D721Med (cell line): ENCODE measurements around the gene FYCO1.
A peak's percentile ranks its signal among the peaks of the same experiment; 100 is the strongest.

Experiments used
- DNase-seq: peaks from one replicate; pipeline ENCODE4 v3.0.0; 2011; ENCODE audit warnings: low spot score; ENCODE audit not compliant: insufficient read length
- FAIRE-seq: peaks from 2 replicates; lab custom pipeline; 2011; peaks lifted over from hg19 to GRCh38; lab: Jason Lieb, UNC
- TF ChIP-seq, protein P1 (sequence below): IDR thresholded peaks from 2 replicates; pipeline ENCODE4 v1.5.1; 2012; ENCODE audit warnings: mild to moderate bottlenecking, control low read depth; ENCODE audit not compliant: insufficient read depth; ENCODE audit errors: missing control alignments

The FYCO1 gene

DNA sequence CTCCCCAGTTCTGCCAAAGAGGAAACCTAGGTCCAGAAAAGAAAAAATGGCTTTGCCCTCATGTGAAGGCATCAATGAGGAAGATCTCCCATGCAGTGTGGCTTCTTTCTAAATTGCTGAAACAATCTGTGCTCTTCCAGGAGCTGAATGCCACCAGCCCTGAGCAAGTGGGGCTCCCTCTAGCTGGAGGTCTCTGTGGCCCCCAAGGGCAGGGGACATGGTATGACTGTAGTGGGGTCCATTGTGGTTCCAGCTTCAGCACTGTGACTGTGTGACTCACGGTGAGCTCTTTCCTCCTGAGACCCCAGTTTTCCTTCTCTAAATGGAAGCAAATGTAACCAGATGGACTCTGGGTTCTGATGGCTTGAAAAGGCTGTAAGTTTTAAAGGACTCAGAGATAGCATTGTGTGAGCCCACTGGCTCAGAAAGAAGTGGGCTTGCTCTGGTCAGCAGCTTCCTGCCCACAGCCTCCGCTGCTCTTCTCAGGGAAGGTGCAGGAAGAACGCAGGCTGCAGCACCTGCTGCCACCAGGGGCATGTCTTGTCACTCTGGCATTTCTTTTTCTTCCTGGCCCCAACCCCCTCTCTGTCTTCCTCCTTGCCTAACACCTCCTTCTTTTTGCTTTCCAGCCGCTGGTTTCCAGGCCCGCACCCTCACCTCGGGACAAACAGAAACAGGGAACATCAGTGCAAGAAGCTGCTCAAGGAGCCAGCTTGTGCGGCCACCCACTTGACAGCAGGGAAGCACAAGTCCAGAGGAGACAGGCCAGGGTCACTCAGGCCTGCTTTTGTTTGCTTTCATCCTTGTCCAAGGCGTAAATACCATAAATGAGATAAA, 58.2 kb downstream of the FYCO1 start:
- TF ChIP-seq, protein P1, sequence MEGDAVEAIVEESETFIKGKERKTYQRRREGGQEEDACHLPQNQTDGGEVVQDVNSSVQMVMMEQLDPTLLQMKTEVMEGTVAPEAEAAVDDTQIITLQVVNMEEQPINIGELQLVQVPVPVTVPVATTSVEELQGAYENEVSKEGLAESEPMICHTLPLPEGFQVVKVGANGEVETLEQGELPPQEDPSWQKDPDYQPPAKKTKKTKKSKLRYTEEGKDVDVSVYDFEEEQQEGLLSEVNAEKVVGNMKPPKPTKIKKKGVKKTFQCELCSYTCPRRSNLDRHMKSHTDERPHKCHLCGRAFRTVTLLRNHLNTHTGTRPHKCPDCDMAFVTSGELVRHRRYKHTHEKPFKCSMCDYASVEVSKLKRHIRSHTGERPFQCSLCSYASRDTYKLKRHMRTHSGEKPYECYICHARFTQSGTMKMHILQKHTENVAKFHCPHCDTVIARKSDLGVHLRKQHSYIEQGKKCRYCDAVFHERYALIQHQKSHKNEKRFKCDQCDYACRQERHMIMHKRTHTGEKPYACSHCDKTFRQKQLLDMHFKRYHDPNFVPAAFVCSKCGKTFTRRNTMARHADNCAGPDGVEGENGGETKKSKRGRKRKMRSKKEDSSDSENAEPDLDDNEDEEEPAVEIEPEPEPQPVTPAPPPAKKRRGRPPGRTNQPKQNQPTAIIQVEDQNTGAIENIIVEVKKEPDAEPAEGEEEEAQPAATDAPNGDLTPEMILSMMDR = no peak
- DNase-seq = no peak
- no peak for FAIRE-seq

DNA sequence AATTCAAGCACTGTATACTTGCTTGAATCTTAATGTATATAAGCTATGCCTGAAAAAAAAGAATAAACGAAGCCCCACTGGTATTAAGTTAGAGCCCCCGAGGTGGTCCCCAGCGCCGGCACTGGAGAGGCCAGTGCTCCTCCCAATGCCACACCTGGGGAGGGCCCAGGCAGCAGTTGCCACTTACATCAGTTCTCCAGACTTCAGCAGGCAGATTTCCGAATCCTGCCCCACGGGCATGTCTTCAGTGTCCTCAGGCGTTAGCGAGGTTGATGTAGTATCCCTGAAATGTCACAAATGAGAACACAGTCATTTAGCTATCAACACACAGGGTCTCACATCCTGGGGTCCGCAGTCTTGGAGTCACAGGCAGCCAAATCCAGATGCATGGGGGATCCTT, 59.4 kb downstream of the FYCO1 start:
- TF ChIP-seq, protein P1 = no peak
- DNase-seq = no peak
- FAIRE-seq = no peak

DNA sequence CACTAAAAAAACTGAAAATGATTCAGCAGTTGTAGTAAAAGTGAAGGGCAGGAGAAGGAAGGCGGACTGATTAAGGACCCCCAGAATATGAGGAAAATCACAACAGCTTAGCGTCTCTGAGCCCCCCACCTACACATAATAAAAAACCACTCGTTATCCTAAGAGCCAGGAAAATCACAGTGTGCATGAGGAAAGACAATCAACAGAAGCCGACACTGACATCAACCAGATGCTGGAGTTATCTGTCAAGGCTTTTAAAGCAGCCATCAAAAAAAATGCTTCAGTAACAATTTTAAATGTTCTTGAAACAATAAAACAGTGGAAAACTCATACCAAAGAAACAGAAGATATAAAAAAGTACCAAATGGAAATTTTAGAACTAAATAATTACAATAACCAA, 62.0 kb downstream of the FYCO1 start:
- FAIRE-seq (no peak), DNase-seq (no peak)
- TF ChIP-seq, protein P1 = no peak

DNA sequence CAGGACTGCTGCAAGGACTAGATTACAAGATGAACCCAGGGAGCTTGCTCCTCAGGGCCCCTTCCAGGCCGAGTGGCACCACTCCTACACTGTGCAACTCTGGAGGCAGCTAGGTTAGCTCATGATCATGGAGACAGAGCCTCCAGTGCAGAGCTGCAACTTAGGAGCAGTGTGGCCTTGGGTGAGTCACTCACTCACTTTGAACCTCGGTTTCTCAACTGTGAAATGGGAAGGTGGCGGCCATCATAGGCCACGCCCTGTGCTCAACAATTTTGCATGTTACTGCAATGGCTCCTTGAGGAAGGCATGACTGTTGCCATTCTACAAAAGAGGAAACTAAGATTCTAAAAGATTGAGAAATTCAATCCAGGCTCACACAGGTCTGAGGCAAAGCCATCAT, 63.5 kb downstream of the FYCO1 start:
- FAIRE-seq = no peak
- DNase-seq = no peak

DNA sequence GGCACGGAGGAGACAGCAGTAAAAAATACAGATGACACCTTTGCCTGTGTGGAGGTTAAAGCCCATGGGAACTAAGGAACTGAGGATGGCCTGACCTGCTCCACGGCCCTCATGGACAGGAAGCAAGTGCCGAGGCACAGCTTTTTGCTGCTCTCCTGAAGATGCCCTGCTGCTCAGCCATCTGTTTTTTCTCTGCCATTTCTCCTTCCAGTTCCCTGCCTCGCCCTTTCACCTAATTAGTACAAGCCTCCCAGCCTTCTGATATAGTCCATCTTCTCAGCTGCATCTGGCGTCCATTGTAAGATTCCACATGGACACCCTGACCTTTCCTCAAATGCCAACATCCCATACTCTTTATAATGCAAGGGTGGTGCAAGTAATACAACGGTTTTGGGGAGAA, 64.1 kb downstream of the FYCO1 start:
- FAIRE-seq (no peak), DNase-seq (no peak)
- TF ChIP-seq, protein P1 = no peak

More for the DNA sequence above, 63.5 kb downstream of the FYCO1 start:
- TF ChIP-seq, protein P1 = no peak

DNA sequence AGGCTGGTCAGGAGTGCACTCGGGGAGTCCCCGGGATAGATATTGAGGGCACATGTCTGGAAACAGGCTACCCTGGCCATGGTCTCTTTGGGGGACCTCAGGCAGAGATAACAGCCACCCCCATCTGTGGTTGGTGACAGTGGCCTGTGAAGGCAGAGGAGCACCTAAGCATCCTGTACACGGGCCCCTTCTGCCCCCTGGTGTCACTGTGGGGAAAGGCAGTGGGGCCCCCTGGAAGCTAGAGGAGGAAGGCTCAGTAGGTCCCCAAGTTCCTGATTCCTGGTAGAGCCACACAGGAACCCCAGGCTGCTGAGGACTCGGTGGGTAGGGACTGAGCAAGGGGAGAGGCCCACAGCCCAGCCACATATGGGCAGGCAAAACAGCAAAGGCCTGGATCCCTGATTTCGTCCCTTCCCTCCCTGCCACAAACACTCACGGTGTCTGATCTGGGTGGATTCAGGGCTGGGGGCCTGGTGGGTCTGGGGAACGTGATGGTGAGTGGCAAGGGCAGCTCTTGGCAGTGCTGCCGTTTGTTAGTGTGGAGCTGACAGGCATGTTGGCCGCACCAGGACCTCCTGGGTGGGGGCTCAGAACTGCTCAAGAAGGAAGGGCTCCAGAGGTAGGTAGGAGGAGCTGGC, 66.5 kb downstream of the FYCO1 start:
- FAIRE-seq (no peak), DNase-seq (peak; percentile 48)
- TF ChIP-seq, protein P1 = peak; percentile 42

DNA sequence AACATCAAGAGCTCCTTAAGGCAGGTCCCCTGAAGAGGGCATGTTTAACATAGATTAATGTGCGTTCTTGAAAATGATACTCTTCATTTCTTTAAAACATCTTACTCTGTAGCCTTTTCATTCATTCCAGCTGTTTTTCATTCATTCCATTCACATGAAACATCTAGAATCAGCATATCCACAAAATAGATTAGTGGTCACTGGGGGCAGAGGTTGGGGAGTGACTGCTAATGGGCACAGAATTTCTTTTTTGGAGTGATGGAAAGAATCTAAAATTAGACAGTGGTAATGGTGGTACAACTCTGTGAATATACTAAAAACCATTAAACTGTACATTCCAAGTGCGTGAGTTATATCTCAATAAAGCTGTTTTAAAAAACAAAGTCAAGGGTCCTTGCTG, 67.7 kb downstream of the FYCO1 start:
- TF ChIP-seq, protein P1 = no peak
- DNase-seq (no peak), FAIRE-seq (no peak)
